Fibroblast of the conjunctiva (primary cell): Measurements from ENCODE around the gene POLR3F.
A peak's percentile ranks its signal among the peaks of the same experiment; 100 is the strongest.
"Not testable (repeated sequence)": the region's sequence is repeated elsewhere in the genome, so short reads cannot be mapped to it uniquely, and the experiment has no call there.

Source experiments
- DNase-seq: peaks from one replicate; pipeline ENCODE4 v3.0.0-alpha.2; 2010; ENCODE audit warnings: low read depth

The POLR3F gene

GRCh38 chr20:18466894-18467730, at the start of gene POLR3F, which contains the start of gene DZANK1:
Gene POLR3F (plus strand): TSS chr20:18467390. CDS start chr20:18467507, 117 bp downstream.
Gene DZANK1 (minus strand): TSS chr20:18467030. CDS start chr20:18465358, 1,672 bp downstream.
- peak; percentile 91 for DNase-seq

GRCh38 chr20:18421608-18422007, 45.6 kb upstream of the POLR3F start:
- DNase-seq: no peak

- no peak for DNase-seq
These were observed 40.0 kb upstream of the POLR3F start for GRCh38 chr20:18427214-18427613.

GRCh38 chr20:18428490-18429173, 38.6 kb upstream of the POLR3F start:
- peak; percentile 27 for DNase-seq

- DNase-seq: no peak
These were observed 36.9 kb upstream of the POLR3F start for GRCh38 chr20:18430172-18430826.

- no peak for DNase-seq
These were observed 36.0 kb upstream of the POLR3F start for GRCh38 chr20:18431206-18431605.

- no peak for DNase-seq
These were observed 30.3 kb upstream of the POLR3F start for GRCh38 chr20:18436847-18437246.

GRCh38 chr20:18440403-18440802, 26.8 kb upstream of the POLR3F start:
- no peak for DNase-seq

GRCh38 chr20:18443886-18444285, 23.3 kb upstream of the POLR3F start:
- no peak for DNase-seq

- no peak for DNase-seq
These were observed 10.6 kb upstream of the POLR3F start for GRCh38 chr20:18456600-18456999.

- no peak for DNase-seq
These were observed 1.5 kb upstream of the POLR3F start for GRCh38 chr20:18465536-18466200.

- no peak for DNase-seq
These were observed 656 bp upstream of the POLR3F start for GRCh38 chr20:18466574-18466893.

GRCh38 chr20:18477218-18477617, 10.0 kb downstream of the POLR3F start:
- no peak for DNase-seq

GRCh38 chr20:18477821-18478220, 10.6 kb downstream of the POLR3F start:
- no peak for DNase-seq

- DNase-seq: no peak
These were observed 14.4 kb downstream of the POLR3F start for GRCh38 chr20:18481596-18481995.

GRCh38 chr20:18488301-18488700, 21.1 kb downstream of the POLR3F start:
- no peak for DNase-seq

GRCh38 chr20:18496042-18496441, 28.9 kb downstream of the POLR3F start:
- DNase-seq: no peak

GRCh38 chr20:18496740-18497592, 29.8 kb downstream of the POLR3F start, which contains the start of gene RBBP9:
Gene RBBP9 (minus strand): TSS chr20:18497225. CDS start chr20:18497167, 58 bp downstream.
- DNase-seq: peak; percentile 65

- DNase-seq: no peak
These were observed 30.4 kb downstream of the POLR3F start for GRCh38 chr20:18497603-18498002.

GRCh38 chr20:18501672-18502071, 34.5 kb downstream of the POLR3F start:
- not testable (repeated sequence) for DNase-seq

- DNase-seq: no peak
These were observed 37.4 kb downstream of the POLR3F start for GRCh38 chr20:18504479-18505060.
